GM10266 (cell line): ENCODE data around the gene CAPN14.

Source experiments
- DNase-seq: peaks from one replicate; pipeline ENCODE4 v3.0.0; 2012; ENCODE audit errors: extremely low spot score
- CTCF ChIP-seq: IDR thresholded peaks from 2 replicates; pipeline ENCODE4 v1.5.1; 2012; ENCODE audit warnings: mild to moderate bottlenecking, low read depth; ENCODE audit not compliant: control insufficient read depth, insufficient read depth; ENCODE audit errors: missing control alignments

CAPN14 gene

DNA sequence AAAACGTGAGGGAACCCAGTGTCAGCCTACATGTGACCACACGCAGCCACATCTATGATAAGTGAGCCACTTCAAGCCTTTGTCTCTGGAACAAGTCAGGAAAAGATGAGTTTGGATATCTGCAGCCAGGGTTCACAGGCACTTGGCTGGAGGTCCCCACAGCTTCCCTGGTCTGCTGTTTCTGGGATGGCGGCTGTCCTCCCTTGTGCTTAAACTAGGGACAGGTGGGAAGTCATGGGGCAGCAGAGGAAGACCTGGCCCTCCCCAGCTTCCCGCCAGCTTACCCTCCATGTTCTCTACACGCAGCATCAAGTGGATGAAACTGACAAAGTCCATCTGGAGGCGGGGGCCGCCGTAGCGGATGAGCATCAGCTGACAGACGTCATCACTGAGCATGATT is 40.6 kb downstream of the CAPN14 start:
- no peak for TF ChIP-seq CTCF
- DNase-seq = no peak

DNA sequence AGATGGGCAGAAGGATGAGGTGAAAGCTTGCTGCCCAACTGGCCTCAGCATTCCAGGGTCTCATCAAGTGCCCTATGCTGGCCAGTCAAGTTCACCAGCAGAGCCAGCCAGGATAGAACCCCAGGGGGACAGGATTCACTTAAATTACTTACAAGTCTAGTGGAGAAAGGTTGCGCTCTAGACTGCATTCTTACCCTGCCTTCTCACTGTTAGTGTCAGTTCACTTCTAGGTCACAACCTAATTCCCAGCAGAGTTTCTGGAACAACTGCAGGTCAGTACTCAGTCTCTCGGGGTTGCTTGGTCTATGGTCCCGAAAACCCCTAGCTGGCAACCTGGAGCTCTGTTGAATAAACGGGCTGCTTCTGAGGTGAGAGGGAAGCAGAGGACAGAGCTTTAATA is 46.2 kb downstream of the CAPN14 start:
- no peak for DNase-seq
- TF ChIP-seq CTCF = no peak

- TF ChIP-seq CTCF = peak; percentile 88
- peak; percentile 68 for DNase-seq
Observed at GRCh38 chr2:31170071-31170698, 47.1 kb downstream of the CAPN14 start.

DNA sequence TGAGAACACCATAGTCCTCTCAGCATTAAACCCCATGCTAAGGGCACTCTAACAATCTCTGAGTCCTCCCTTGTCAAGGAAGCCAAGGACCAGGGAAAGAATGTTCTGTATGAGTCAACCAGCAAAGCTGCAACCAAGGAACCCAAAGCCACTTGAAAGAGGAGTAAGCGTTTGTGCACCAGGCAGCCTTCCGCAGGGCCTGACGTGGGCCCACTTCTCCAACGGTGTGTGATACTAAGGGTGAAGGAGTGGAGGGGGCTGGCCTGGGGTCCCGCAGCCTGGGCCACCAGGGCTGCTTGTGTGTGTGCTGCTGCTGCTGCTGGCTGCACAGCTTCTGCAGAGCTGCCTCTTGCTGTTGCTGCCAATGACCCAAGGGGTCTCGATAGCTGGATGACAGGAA is 49.0 kb downstream of the CAPN14 start:
- TF ChIP-seq CTCF = no peak
- DNase-seq = no peak

DNA sequence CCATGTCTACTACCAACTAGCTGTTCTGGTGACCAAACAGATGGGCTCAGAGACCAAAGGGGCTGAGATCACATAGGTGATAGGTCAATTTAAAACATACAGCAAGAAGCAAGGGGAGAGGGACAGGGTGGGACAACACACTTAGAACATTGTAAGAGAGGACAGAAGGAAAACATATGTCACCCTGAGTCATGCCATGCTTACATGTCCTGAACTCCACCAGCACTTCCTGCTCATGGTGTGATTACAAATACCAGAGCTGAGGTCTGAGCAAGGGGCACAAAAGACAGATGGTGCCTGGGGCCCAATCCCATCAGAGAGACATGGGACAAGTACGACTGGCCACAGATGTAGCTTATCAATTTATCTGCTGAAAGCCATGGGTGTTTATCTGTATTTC is 50.4 kb downstream of the CAPN14 start:
- no peak for DNase-seq
- TF ChIP-seq CTCF = no peak

- DNase-seq = no peak
- TF ChIP-seq CTCF = no peak
Observed at GRCh38 chr2:31163011-31163539, 54.2 kb downstream of the CAPN14 start.

GRCh38 chr2:31161637-31162036 is 55.7 kb downstream of the CAPN14 start:
- no peak for DNase-seq
- TF ChIP-seq CTCF = no peak
